ENCODE data around the gene RIMS1.
"Not testable (repeated sequence)": the region's sequence is repeated elsewhere in the genome, so short reads cannot be mapped to it uniquely, and the experiment has no call there.

The RIMS1 gene

DNA sequence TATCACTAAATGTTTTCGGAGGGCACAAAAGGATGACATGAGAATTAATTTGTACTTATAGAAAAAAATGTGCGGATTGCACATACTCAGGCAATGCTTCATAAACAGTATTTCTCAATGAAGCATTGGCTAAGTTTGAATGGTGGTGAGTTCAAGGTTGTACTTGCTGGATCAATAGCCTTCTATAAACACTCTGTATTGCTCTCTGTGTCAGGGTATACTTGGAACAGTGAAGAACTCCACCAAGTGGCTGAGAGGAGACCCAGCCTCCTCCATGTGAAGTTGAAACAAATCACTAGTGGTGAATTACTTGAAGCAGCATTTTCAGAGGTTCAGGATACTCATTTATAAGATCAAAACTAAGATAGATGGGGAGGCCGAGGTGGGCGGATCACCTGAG lies 360.6 kb downstream of the RIMS1 start:
- no peak for DNase-seq (ENCODE audit: low spot score)

GRCh38 chr6:72248621-72249020 lies 362.3 kb downstream of the RIMS1 start:
- DNase-seq (ENCODE audit: low spot score): no peak

DNA sequence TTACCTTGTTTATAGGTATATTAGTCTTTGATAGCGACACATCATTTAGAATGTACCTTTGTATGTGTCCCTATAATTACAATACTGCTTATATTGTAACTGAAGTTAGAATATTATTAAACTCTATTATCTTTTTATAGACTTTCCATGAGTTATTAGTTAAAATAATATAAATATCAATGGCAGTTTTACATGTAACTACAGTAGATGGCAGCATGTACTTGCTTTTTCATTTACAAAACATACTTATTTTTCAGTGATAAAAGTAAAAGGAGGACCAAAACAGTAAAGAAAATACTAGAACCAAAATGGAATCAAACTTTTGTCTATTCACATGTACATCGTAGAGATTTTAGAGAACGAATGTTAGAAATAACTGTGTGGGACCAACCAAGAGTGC lies 364.3 kb downstream of the RIMS1 start:
- DNase-seq (ENCODE audit: low spot score): no peak

- no peak for DNase-seq (ENCODE audit: low spot score)
Measured at GRCh38 chr6:72260489-72260888, 374.1 kb downstream of the RIMS1 start.

GRCh38 chr6:72261554-72261953 lies 375.2 kb downstream of the RIMS1 start:
- no peak for DNase-seq (ENCODE audit: low spot score)

- no peak for DNase-seq (ENCODE audit: low spot score)
Measured at GRCh38 chr6:72262254-72262653, 375.9 kb downstream of the RIMS1 start.

GRCh38 chr6:72267470-72267869 lies 381.1 kb downstream of the RIMS1 start:
- DNase-seq (ENCODE audit: low spot score): no peak

- DNase-seq (ENCODE audit: low spot score): no peak
Measured at GRCh38 chr6:72271531-72271930, 385.2 kb downstream of the RIMS1 start.

GRCh38 chr6:72272958-72273357 lies 386.6 kb downstream of the RIMS1 start:
- DNase-seq (ENCODE audit: low spot score): no peak

DNA sequence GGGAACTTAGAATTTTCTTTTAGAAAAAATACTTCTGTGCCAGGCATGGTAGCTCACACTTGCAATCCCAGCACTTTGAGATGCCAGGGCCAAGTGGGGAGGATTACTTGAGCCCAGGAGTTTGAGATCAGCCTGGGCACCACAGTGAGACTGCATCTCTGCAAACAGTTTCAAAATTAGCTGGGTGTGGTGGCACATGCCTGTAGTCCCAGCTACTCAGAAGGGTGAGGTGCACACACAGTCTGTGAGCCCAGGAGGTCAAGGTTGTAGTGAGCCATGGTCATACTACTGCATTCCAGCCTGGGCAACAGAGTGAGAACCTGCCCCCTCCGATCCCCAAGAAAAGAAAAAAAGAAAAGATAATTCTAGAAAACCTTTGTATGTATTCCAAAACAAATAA lies 389.5 kb downstream of the RIMS1 start:
- DNase-seq (ENCODE audit: low spot score): no peak

DNA sequence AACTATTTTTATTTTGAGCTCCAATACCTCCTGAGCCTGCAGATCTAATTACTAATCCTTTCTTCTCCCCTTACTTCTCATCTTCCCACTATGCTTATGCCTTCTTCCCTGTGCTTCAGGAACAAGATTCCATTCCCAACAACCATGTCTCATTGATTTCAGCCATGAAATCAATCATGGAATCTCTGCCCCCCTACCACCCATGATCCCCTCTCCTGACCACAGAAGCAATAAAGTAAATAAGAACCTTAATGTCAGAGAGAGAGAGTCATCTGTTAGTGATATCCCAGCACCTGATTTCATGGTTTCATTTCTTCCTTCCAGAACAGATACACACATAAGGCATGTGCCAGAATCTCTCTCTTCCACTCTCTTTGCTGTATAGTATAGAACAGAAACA lies 395.9 kb downstream of the RIMS1 start:
- DNase-seq (ENCODE audit: low spot score): no peak

GRCh38 chr6:72283571-72283970 lies 397.2 kb downstream of the RIMS1 start:
- DNase-seq (ENCODE audit: low spot score): no peak

GRCh38 chr6:72286911-72287311 lies 400.6 kb downstream of the RIMS1 start:
- DNase-seq (ENCODE audit: low spot score): no peak

- no peak for DNase-seq (ENCODE audit: low spot score)
Measured at GRCh38 chr6:72287801-72288200, 401.5 kb downstream of the RIMS1 start.

- DNase-seq (ENCODE audit: low spot score): no peak
Measured at GRCh38 chr6:72288592-72288991, 402.2 kb downstream of the RIMS1 start.

- DNase-seq (ENCODE audit: low spot score): no peak
Measured at GRCh38 chr6:72290620-72291019, 404.3 kb downstream of the RIMS1 start.

DNA sequence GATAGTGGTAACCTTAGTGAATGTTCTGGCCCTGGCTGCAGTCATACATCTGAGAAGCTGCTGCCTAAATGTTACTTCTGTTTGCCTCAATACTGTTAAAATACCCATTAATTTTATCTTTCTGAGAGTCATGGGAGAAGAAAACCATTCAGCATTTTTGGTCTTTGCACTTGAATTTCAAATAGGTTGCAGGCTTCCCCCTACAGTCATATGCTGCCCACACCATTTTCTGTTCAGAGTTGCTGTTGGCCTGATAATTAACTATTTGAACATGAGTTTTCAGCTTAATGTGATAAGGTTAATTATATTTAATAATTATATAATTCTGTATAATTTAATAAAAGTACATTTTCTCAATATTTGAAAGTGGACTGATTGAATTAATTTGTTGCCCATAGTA lies 410.0 kb downstream of the RIMS1 start:
- no peak for DNase-seq (ENCODE audit: low spot score)

DNA sequence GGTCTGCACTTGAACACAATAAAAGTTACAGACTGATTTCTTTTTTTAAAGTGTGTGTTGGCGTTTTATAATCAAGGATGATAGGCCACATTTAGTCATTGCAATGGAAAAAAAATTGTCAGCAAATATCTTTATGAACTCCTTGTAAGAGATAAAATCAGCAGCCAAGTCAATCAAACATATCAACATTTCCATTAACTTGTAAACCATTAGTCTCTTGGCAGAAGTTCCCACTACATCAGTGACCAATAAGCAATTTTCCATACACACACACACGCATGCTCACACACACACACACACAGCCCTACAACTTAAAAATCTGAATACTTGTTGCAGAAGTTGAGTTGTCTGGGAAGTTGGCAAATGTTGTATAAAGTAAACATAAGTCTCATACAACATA lies 419.6 kb downstream of the RIMS1 start:
- DNase-seq (ENCODE audit: low spot score): no peak

DNA sequence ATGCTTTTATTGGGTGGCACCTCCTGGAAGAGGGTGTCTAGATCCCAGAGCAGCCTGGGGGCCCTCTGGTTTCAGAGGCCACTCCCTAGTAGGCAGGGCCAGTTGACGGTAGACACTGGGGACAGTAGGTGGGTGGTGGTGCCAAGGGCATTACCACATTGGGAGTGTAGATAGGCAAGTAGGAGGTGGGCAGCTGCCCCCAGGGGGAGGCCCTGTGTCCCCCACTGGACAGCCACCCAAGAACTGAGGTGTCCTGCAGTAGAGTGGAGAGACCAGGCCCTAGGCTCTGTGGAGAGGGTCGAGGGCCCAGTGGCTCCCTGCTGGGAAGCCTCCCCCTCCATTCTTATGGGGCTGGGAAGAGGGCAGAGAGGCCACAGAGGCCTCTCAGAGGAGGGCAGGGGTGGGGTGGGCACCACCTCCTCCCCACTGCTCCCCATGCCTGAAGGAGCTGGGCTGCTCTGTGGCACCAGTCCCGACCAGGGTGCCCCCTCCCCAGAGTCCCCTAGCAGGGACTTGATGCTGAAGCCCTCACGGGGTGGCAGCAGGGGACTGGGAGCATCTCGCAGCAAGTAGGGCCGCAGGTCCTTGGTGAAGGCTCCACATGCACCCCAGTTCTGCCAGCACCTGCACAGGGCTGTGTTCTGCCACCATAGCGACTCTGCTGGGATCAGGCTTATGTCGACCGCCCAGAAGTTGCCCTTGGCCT lies 430.5 kb downstream of the RIMS1 start:
- no peak for DNase-seq (ENCODE audit: low spot score)

- no peak for DNase-seq (ENCODE audit: low spot score)
Measured at GRCh38 chr6:72321788-72322187, 435.4 kb downstream of the RIMS1 start.

- DNase-seq (ENCODE audit: low spot score): no peak
Measured at GRCh38 chr6:72322771-72323170, 436.4 kb downstream of the RIMS1 start.

DNA sequence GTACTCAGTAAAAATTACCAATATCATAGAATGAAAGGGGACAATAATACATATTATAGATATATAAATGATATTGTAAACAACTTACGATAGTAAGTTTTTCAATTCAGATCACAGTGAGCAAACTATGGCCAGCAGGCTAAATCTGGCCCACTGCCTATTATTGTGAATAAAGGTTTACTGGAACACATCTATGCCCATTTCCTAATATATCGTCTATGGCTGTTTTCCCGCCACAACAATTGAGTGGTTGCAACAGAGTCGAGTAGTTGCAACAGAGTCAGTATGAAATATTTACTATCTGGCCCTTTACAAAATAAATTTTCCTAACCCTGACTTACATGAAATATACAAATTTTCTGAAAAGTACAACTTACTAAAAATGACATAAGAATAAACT lies 438.2 kb downstream of the RIMS1 start:
- no peak for DNase-seq (ENCODE audit: low spot score)

GRCh38 chr6:72328775-72329174 lies 442.4 kb downstream of the RIMS1 start:
- DNase-seq (ENCODE audit: low spot score): no peak

- not testable (repeated sequence) for DNase-seq (ENCODE audit: low spot score)
Measured at GRCh38 chr6:72335203-72335602, 448.9 kb downstream of the RIMS1 start.

- no peak for DNase-seq (ENCODE audit: low spot score)
Measured at GRCh38 chr6:72348926-72349325, 462.6 kb downstream of the RIMS1 start.
